HUES64 (cell line): ENCODE measurements around the gene FRMD8.

Experiments
- H3K27ac ChIP-seq: 2 replicates; pipeline ENCODE4 v1.7.0; 2013; ENCODE audit warnings: low read depth, low read length, inconsistent platforms
- H3K27me3 ChIP-seq: 2 replicates; pipeline ENCODE4 v1.6.1; 2013; ENCODE audit warnings: mild to moderate bottlenecking, low read length; ENCODE audit not compliant: insufficient read depth
- H3K36me3 ChIP-seq: 2 replicates; pipeline ENCODE4 v1.6.1; 2013; ENCODE audit warnings: mild to moderate bottlenecking, low read length; ENCODE audit not compliant: insufficient read depth
- H3K4me1 ChIP-seq: 2 replicates; pipeline ENCODE4 v1.6.1; 2013; ENCODE audit warnings: mild to moderate bottlenecking, low read length, moderate library complexity; ENCODE audit not compliant: insufficient read depth
- H3K4me3 ChIP-seq: 2 replicates; pipeline ENCODE4 v1.5.1; 2013; ENCODE audit warnings: mild to moderate bottlenecking, low read length, moderate library complexity
- H3K9ac ChIP-seq: 2 replicates; pipeline ENCODE4 v1.6.1; 2013; ENCODE audit warnings: mild to moderate bottlenecking, low read depth, low read length
- H3K9me3 ChIP-seq: 2 replicates; pipeline ENCODE4 v1.6.1; 2013; ENCODE audit warnings: low read depth, low read length; ENCODE audit not compliant: insufficient read depth
- WGBS: fragments of 150-250, 120-280 bp; methylation state at CpG from one replicate; pipeline ENCODE4 v1.1.7; 2013; ENCODE audit warnings: missing lambda C conversion rate; 5-methylcytosine and 5-hydroxymethylcytosine counted together

Gene FRMD8

GRCh38 chr11:65416841-65417701, 30.6 kb downstream of the FRMD8 start:
- H3K4me1 ChIP-seq: peaks cover 54% of the 10 kb centered on the region
- H3K9me3 ChIP-seq: no peaks in the 10 kb centered on the region
- no peak overlapping the region; the same call in 1 of the 2 replicates for H3K27ac ChIP-seq
- H3K36me3 ChIP-seq: no peaks in the 10 kb centered on the region
- no peak overlapping the region for H3K9ac ChIP-seq
- WGBS: 71% methylated on average over 14 of the region's 14 CpGs
- H3K4me3 ChIP-seq: 0 out of 2 replicates have a peak overlapping the region, but pooled peaks have one; percentile 11
- H3K27me3 ChIP-seq: no peaks in the 10 kb centered on the region

- Histone ChIP-seq H3K27ac (peak overlapping the region; percentile 96), H3K36me3 (no peaks in the 10 kb centered on the region), H3K9ac (no peak overlapping the region), H3K4me1 (peaks cover 55% of the 10 kb centered on the region), H3K4me3 (no peak overlapping the region), H3K27me3 (no peaks in the 10 kb centered on the region), H3K9me3 (no peaks in the 10 kb centered on the region)
- 59% methylated on average over 19 of the region's 19 CpGs for WGBS
These were observed 31.4 kb downstream of the FRMD8 start for GRCh38 chr11:65417702-65418430.

GRCh38 chr11:65418431-65418680, 31.9 kb downstream of the FRMD8 start:
- no peaks in the 10 kb centered on the region for H3K27me3 ChIP-seq
- H3K4me3 ChIP-seq: no peak overlapping the region
- peak overlapping the region; percentile 96 for H3K27ac ChIP-seq
- WGBS: 25% methylated on average over 4 of the region's 4 CpGs
- no peaks in the 10 kb centered on the region for H3K9me3 ChIP-seq
- peaks cover 60% of the 10 kb centered on the region for H3K4me1 ChIP-seq
- no peaks in the 10 kb centered on the region for H3K36me3 ChIP-seq
- H3K9ac ChIP-seq: peak overlapping the region; percentile 81

GRCh38 chr11:65418681-65419459, 32.4 kb downstream of the FRMD8 start:
- no peaks in the 10 kb centered on the region for H3K9me3 ChIP-seq
- peak overlapping the region; percentile 96 for H3K27ac ChIP-seq
- H3K9ac ChIP-seq: peak overlapping the region; percentile 81
- H3K4me3 ChIP-seq: 0 out of 2 replicates have a peak overlapping the region, but pooled peaks have one; percentile 18
- no peaks in the 10 kb centered on the region for H3K27me3 ChIP-seq
- H3K36me3 ChIP-seq: no peaks in the 10 kb centered on the region
- H3K4me1 ChIP-seq: peaks cover 63% of the 10 kb centered on the region
- WGBS: 15% methylated on average over 15 of the region's 15 CpGs

GRCh38 chr11:65419460-65419771, 33.0 kb downstream of the FRMD8 start:
- H3K27me3 ChIP-seq: no peaks in the 10 kb centered on the region
- H3K4me1 ChIP-seq: peaks cover 67% of the 10 kb centered on the region
- 70% methylated on average over 7 of the region's 7 CpGs for WGBS
- peak overlapping the region; percentile 81 for H3K9ac ChIP-seq
- H3K27ac ChIP-seq: peak overlapping the region; percentile 96
- H3K4me3 ChIP-seq: no peak overlapping the region
- no peaks in the 10 kb centered on the region for H3K9me3 ChIP-seq
- no peaks in the 10 kb centered on the region for H3K36me3 ChIP-seq

- Histone ChIP-seq H3K9me3 (no peaks in the 10 kb centered on the region), H3K27ac (peak overlapping the region; percentile 96; the same call in 1 of the 2 replicates), H3K4me3 (no peak overlapping the region; the same call in 1 of the 2 replicates), H3K27me3 (no peaks in the 10 kb centered on the region), H3K36me3 (no peaks in the 10 kb centered on the region), H3K4me1 (peaks cover 72% of the 10 kb centered on the region), H3K9ac (peak overlapping the region; percentile 37)
- 66% methylated on average over 6 of the region's 6 CpGs for WGBS
These were observed 33.5 kb downstream of the FRMD8 start for GRCh38 chr11:65419772-65420481.

GRCh38 chr11:65420506-65420905, 34.1 kb downstream of the FRMD8 start:
- Histone ChIP-seq H3K4me3 (no peak overlapping the region), H3K36me3 (no peaks in the 10 kb centered on the region), H3K27me3 (no peaks in the 10 kb centered on the region), H3K9ac (peak overlapping the region; percentile 37), H3K27ac (peak overlapping the region; percentile 96; the same call in 1 of the 2 replicates), H3K4me1 (peaks cover 77% of the 10 kb centered on the region), H3K9me3 (no peaks in the 10 kb centered on the region)
- no CpG with 5 or more reads among the region's 2 CpGs for WGBS

GRCh38 chr11:65420979-65421793, 34.7 kb downstream of the FRMD8 start:
- Histone ChIP-seq H3K4me3 (peak overlapping the region; percentile 65), H3K4me1 (peaks cover 81% of the 10 kb centered on the region), H3K27ac (peak overlapping the region; percentile 92; the same call in 1 of the 2 replicates), H3K9me3 (no peaks in the 10 kb centered on the region), H3K27me3 (no peaks in the 10 kb centered on the region), H3K9ac (peak overlapping the region; percentile 85), H3K36me3 (0 out of 2 replicates have a peak, but pooled peaks cover under 1% of the 10 kb centered on the region)
- 61% methylated on average over 15 of the region's 15 CpGs for WGBS

- no peaks in the 10 kb centered on the region for H3K27me3 ChIP-seq
- 3% methylated on average over 68 of the region's 68 CpGs for WGBS
- peak overlapping the region; percentile 65 for H3K4me3 ChIP-seq
- peaks cover 82% of the 10 kb centered on the region for H3K4me1 ChIP-seq
- H3K27ac ChIP-seq: peak overlapping the region; percentile 92
- H3K9ac ChIP-seq: peak overlapping the region; percentile 92
- H3K9me3 ChIP-seq: no peaks in the 10 kb centered on the region
- H3K36me3 ChIP-seq: 0 out of 2 replicates have a peak, but pooled peaks cover 4% of the 10 kb centered on the region
These were observed 35.6 kb downstream of the FRMD8 start for GRCh38 chr11:65421794-65422632.
